Kidney epithelial cell (primary cell): ENCODE results near the gene NACC2. TPM values are rescaled to one million over a fixed set of nuclear protein-coding genes. Genes with fewer than 3 reads are reported as not detected.

ENCODE experiments used
- DNase-seq: peaks from one replicate; pipeline ENCODE4 v3.0.0-alpha.2; 2010; ENCODE audit warnings: low read depth
- H3K27me3 ChIP-seq: 2 replicates; pipeline ENCODE4 v1.6.0; 2011; ENCODE audit warnings: low read length; ENCODE audit not compliant: control insufficient read depth, insufficient read depth
- H3K36me3 ChIP-seq: 2 replicates; pipeline ENCODE4 v1.5.1; 2011; ENCODE audit warnings: low read length; ENCODE audit not compliant: control insufficient read depth, insufficient read depth
- H3K4me3 ChIP-seq: 2 replicates; pipeline ENCODE4 v1.5.1; 2011; ENCODE audit warnings: low read depth, mild to moderate bottlenecking, control low read depth, low read length
- CTCF ChIP-seq: IDR thresholded peaks from 2 replicates; pipeline ENCODE4 v1.5.1; 2011; ENCODE audit warnings: mild to moderate bottlenecking, moderate library complexity, low read length, control low read depth, inconsistent platforms; ENCODE audit not compliant: insufficient read depth, poor library complexity, severe bottlenecking
- total RNA-seq: library from RNA; depleted of rRNA; stranded (reverse); fragments of >200 nt; gene quantifications from 2 replicates; pipeline ENCODE4 v1.2.3, GENCODE V29; 2015

Gene NACC2
- total RNA-seq, 1 donor from 2014 or later = 26.0 TPM

- no peak for TF ChIP-seq CTCF
- DNase-seq = no peak
Measured at GRCh38 chr9:135998016-135998380, 97.1 kb downstream of the NACC2 start.

GRCh38 chr9:135997090-135998015 lies 97.7 kb downstream of the NACC2 start:
- no peak for DNase-seq
- TF ChIP-seq CTCF = no peak
- no peaks in the 10 kb centered on the region for H3K27me3 ChIP-seq
- no peaks in the 10 kb centered on the region for H3K36me3 ChIP-seq
- H3K4me3 ChIP-seq = no peak overlapping the region

More at GRCh38 chr9:135998016-135998380, 97.1 kb downstream of the NACC2 start:
- no peak overlapping the region for H3K4me3 ChIP-seq
- no peaks in the 10 kb centered on the region for H3K27me3 ChIP-seq
- H3K36me3 ChIP-seq = no peaks in the 10 kb centered on the region

- no peak for DNase-seq
Measured at GRCh38 chr9:135995816-135996215, 99.3 kb downstream of the NACC2 start.

GRCh38 chr9:135994501-135995192 lies 100.4 kb downstream of the NACC2 start:
- no peak for DNase-seq
- Histone ChIP-seq H3K4me3 (no peak overlapping the region), H3K36me3 (no peaks in the 10 kb centered on the region), H3K27me3 (peaks cover 9% of the 10 kb centered on the region)
- no peak for TF ChIP-seq CTCF

More at GRCh38 chr9:135995816-135996215, 99.3 kb downstream of the NACC2 start:
- H3K27me3 ChIP-seq = no peaks in the 10 kb centered on the region
- no peak overlapping the region for H3K4me3 ChIP-seq
- H3K36me3 ChIP-seq = no peaks in the 10 kb centered on the region
- no peak for TF ChIP-seq CTCF

- no peak for TF ChIP-seq CTCF
- DNase-seq = no peak
Measured at GRCh38 chr9:135993765-135994500, 101.2 kb downstream of the NACC2 start.

More at GRCh38 chr9:135993765-135994500, 101.2 kb downstream of the NACC2 start:
- no peak overlapping the region for H3K4me3 ChIP-seq
- no peaks in the 10 kb centered on the region for H3K36me3 ChIP-seq
- peaks cover 16% of the 10 kb centered on the region for H3K27me3 ChIP-seq
